GM19099 (cell line): ENCODE results near the gene RAD54L.

Experiments
- POLR2A ChIP-seq: IDR thresholded peaks from 3 replicates; pipeline ENCODE4 v1.6.1; 2011; ENCODE audit warnings: low read depth; ENCODE audit not compliant: insufficient read length; ENCODE audit errors: extremely low read depth

Gene RAD54L

DNA sequence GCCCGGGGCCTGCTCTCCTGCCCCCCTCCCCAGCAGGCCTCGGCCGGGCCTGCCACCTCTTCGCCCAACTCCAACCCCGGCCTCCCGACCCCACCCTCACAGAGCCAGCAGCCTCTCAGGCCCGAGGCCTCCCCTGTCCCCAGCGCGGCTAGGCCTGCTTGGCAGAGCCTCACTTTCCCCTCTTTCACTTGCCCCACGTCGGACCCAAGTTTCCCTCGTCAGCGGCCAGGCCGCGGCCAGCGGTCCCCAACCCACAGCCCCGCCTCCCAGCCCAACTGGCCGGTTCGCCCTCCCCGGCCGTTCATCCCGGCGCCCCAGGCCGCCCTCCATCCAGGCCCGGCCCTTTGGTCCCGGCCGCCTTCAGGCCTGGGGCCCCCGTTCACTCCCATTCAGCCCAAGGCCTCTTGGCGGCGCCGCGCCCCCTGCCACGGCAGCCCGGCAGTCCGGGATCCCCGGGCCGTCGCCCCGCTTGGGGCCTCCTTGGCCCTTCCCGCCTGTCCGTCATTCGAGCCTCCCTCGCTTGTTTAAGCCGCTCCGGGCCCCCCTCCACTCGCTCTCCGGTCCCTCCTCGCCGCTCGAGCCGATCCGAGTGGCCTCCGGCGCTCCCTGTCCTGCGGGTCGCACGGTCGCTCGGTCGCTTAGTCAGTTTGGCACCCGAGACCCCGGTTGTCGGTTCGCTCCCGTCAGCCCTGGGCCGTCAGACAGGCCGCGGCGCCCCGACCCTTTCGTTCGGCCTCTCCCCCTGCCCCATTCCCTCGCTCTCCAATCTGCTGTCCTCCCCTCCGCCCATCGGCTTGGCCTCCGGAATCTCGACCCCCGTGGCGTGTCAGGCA, 54.5 kb downstream of the RAD54L start:
- TF ChIP-seq POLR2A, result peak; percentile 27

DNA sequence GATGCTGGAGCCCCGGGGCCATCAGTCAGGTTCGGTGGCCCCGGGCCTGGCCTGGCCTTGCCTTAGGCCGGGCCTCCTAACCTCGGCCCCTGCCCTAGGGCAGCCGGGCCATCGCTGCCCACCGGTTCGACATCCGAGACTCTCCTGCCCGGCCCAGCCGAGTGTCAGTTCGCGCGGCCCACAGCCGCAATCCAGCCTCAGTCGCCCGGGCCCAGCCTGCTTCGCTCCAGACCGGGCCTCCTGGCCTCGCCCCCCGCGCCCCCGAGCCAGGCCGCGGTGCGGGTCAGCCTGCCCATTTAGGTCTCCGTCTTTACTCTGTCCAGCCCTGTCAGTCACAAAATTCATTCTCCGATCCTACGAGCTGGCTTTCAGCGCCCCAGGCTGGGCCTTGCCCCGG, 55.1 kb downstream of the RAD54L start:
- no peak for TF ChIP-seq POLR2A

DNA sequence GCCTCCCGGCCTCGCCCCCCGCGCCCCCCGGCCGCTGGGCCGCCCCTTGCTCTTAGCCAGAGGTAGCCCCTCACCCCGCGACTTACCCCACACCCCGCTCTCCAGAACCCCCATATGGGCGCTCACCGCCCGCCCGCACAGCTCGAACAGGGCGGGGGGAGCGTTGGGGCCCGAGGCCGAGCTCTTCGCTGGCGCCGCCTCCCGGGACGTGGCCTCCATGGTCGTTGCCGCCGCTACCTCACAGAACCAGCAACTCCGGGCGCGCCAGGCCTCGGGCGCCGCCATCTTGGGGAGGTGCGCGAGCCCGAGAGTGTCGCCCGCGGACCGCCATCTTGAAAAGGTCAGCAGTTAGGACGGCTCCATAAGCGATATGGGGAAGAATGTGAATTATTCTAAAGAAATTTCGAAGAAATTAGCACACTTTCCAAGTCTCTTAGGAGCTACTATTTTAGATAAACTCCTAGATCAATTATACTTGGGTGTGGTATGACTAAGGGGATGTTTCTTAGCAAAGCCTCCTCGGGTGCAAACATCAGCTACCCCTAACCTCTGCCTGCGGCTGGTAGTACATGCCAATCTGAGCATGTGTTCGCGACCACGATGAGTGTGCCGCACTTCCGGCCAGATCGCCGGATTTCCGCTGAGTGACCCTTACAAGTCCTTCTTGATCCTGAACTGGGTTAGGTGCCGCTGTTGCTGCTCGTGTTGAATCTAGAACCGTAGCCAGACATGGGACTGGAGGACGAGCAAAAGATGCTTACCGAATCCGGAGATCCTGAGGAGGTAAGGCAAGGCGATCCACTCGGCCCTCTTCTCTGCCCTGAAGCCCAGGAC, 55.7 kb downstream of the RAD54L start, which contains the start of the genes LRRC41 and UQCRH:
TSS of gene LRRC41 (minus strand) at position 579 of the 834 bp plus-strand sequence. CDS start at position 285, 294 bp downstream.
TSS of gene UQCRH (plus strand) at position 661 of the 834 bp plus-strand sequence. CDS start at position 730, 69 bp downstream.
- TF ChIP-seq POLR2A, result peak; percentile 74

DNA sequence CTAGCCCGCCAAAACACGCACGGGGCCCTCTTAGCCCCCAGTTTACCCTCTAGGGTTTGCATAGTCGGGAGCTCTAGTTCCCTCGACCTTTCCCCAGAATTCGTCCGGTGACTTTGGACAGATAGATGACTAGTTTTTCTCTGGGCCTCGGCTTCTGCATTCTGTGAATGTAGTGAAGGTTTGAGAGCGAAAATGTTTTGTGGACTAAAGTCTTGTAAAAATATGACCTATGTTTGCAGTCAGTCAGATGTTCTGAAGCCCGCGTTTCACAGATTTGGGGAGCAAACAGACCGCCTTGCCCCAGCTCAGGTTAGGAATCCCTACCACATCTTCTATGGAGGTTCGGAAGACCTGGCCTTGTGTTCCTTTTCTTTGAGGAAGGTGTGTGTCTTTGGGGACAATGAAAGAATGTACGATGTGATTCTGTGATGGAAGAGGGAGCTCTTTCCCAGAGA, 56.3 kb downstream of the RAD54L start:
- no peak for TF ChIP-seq POLR2A

DNA sequence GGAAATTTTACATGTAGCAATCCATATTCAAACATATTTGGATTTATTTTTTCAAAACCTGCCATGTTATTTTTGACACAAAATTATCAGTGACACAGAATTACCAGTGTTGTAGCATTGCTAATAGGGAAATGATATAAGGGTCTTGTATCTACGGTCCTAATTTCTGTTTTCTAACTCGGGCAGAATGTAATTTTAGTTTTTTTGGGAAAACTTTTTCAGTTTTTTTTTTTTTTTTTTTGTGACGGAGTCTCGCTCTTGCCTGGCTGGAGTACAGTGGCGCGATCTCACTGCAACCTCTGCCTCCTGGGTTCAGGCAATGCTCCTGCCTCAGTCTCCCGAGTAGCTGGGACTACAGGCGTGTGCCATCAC, 58.6 kb downstream of the RAD54L start:
- TF ChIP-seq POLR2A, result no peak

DNA sequence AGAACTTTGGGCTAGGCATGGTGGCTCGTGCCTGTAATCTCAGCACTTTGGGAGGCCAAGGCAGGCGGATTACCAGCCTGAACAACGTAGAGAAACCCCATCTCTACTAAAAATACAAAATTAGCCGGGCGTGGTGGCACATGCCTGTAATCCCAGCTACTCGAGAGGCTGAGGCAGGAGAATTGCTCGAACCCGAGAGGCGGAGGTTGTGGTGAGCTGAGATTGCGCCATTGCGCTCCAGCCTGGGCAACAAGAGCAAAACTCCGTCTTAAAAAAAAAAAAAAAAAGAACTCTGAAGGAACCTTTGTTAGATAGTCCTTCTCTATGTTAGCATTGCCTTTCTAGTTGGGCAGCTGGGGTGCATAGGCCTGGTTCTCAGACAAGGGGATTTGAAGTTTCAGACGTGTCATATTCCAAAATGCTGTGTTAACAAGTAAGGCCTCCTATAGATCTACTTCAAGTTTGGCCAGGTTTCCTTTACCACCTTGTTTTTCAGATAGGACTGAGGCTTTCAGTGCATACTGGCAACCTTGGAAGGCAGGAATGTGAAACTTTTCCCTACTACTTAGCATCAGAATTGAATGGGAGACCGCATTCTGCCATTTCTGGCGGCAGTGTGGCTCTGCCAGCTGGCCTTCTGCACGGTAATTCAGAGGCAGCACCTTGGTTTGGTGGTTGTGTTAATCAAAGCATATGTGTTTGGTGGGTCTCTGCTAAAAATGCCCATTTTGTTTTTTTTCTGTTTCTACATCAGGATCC, 62.0 kb downstream of the RAD54L start:
- no peak for TF ChIP-seq POLR2A

DNA sequence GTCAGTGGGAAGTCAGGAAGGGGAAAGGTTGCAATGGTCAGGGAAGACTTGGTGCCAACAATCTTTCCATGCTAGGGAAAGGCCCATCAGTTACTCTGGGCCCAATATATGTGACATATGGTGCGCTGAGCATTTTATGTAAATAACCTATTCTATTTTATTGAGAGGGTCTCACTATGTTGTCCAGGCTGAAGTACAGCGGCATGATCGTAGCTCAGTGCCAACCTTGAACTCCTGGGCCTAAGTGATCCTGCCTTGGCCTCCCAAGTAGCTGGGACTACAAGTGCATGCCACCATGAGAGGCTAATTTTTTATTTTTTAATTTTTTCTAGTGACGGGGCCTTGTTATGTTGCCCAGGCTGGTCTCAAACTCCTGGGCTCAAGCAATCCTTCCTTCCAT, 62.8 kb downstream of the RAD54L start:
- TF ChIP-seq POLR2A, result no peak

DNA sequence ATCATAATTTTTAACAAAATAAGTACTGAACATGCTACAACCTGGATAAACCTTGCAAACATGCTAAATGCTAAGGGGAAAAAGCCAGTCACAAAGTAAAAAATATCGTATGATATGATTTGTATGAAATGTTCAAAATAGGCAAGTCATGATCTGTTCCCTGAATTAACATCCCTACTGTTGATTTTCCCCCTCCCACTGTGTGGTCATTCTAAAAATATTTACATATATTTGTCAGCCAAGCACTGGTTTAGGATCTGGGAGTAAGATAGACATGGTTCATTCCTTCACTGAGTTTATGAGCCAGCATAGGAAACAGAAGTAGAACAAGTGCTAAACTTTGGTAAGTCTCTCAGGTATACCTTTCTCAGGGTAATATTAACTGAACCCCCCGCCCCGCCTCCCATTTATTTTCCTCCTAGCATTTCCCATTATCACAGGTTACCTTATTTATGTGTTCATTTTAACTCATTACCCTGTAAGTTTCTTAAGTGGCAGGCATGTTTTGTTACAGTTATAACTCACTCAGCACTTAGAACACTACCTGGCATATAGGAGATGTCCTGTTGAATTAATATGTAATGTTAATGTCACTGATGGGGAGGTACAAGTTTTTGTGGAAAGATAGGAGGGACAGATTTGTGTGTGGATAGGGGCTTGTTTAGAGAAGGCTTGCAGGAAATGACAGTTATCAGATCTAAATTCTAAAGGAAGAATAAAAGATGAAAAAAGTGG, 68.3 kb downstream of the RAD54L start:
- no peak for TF ChIP-seq POLR2A

DNA sequence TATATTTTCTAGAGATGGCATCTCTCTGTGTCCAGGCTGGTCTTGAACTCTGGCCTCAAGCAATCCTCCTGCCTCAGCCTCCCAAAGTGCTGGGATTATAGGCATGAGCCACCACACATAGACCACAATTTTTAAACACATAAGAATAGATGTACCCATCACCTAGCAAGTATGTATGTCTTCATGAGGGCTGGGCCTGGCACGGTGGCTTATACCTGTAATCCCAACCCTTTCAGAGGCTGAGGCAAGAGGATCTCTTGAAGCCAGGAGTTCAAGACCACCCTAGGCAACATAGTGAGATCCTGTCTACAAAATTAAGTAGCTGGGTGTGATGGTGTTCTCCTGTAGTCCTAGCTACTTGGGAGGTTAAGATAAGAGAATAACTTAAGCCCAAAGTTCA, 69.8 kb downstream of the RAD54L start:
- TF ChIP-seq POLR2A, result no peak
